Measurements from ENCODE around the gene MORN4. TPM values are rescaled to one million over a fixed set of nuclear protein-coding genes. Genes with fewer than 3 reads are reported as not detected.

MORN4 gene
- total and polyA plus RNA-seq, 2 donors, result 2.0 to 4.7 TPM

DNA sequence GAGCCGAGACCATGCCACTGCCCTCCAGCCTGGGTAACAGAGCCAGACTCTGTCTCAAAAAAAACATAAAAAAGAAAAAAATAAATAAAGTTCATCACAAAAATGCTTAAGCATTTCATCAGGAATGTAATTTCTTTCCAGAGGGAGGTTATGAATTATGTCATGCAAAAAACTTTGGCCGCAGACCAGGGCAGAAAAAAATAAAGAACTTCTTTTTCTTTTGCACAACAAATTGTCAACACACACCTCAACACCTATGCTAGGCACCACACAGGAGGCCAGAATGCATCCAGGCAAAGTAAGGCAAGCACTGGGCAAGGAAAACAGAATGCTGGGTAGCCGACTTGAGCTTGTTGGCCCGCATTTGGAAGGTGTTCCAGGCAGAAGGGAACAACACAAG lies 39.9 kb downstream of the MORN4 start:
- 93% methylated on average over 4 of the region's 4 CpGs for WGBS
- H3K36me3 ChIP-seq (ENCODE audit: control insufficient read depth in 2 of 2, insufficient read depth in 2 of 2, low read length in 1 of 2), result no peaks in the 10 kb centered on the region
- no peak for DNase-seq (ENCODE audit: low read depth in 6 of 9, low spot score in 9 of 9)
- peaks cover 0 to 5% of the 10 kb centered on the region in 2 donors for H3K4me1 ChIP-seq (ENCODE audit: control insufficient read depth in 2 of 2, insufficient read depth in 2 of 2, low read length in 2 of 2)
- H3K27me3 ChIP-seq (ENCODE audit: control insufficient read depth in 2 of 2, insufficient read depth in 1 of 2, low read length in 1 of 2), result no peaks in the 10 kb centered on the region
- no peak overlapping the region for H3K4me3 ChIP-seq (ENCODE audit: low read length in 2 of 2)
- H3K9me3 ChIP-seq (ENCODE audit: control insufficient read depth in 2 of 2, insufficient read depth in 1 of 2, low read length in 1 of 2), result no peaks in the 10 kb centered on the region
- H3K27ac ChIP-seq (ENCODE audit: low read depth in 1 of 2, low read length in 1 of 2), result no peak overlapping the region

DNA sequence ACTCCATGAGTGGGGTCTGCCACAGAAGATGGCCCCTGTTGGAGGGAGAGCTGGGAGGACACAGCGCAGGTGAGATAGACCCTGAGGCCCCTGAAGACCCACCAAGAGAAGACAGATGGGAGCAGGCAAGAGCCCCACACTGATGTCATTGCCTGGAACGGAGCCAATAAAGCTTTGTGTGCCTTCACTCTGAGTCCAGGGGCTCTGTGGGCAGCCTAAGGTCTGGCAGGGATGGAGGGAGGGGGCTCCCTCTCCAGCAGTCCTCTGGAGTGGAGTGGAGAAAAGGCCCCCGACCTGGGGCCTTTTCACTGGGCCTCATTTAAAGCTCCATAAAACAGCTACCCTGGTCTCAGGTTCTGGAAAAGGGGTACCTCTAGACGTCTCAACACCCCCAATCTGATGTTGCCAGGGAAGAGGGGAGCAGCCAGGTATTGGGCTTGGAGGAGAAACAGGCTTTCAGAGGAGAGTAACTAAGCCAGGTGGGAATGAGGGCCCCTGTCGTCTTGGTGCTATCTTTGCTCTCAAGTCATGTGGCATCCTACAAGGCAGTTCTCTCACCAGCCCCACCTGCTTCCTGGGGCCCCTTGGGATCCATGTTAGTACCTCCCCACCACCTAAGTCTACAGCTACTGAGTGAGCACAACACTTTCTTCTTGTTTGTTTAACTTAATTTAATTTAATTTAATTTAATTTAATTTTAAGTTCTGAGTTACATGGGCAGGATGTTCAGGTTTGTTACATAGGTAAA lies 42.4 kb downstream of the MORN4 start:
- peak in 2 of 9 donors; percentile 7 to 23 for DNase-seq (ENCODE audit: low read depth in 6 of 9, low spot score in 9 of 9)
- peaks cover 0 to 5% of the 10 kb centered on the region in 2 donors for H3K4me1 ChIP-seq (ENCODE audit: control insufficient read depth in 2 of 2, insufficient read depth in 2 of 2, low read length in 2 of 2)
- H3K27ac ChIP-seq (ENCODE audit: low read depth in 1 of 2, low read length in 1 of 2), result no peak overlapping the region
- no peaks in the 10 kb centered on the region for H3K27me3 ChIP-seq (ENCODE audit: control insufficient read depth in 2 of 2, insufficient read depth in 1 of 2, low read length in 1 of 2)
- H3K4me3 ChIP-seq (ENCODE audit: low read length in 2 of 2), result no peak overlapping the region
- no peaks in the 10 kb centered on the region for H3K9me3 ChIP-seq (ENCODE audit: control insufficient read depth in 2 of 2, insufficient read depth in 1 of 2, low read length in 1 of 2)
- WGBS, result 77% methylated on average over 5 of the region's 5 CpGs
- H3K36me3 ChIP-seq (ENCODE audit: control insufficient read depth in 2 of 2, insufficient read depth in 2 of 2, low read length in 1 of 2), result no peaks in the 10 kb centered on the region

DNA sequence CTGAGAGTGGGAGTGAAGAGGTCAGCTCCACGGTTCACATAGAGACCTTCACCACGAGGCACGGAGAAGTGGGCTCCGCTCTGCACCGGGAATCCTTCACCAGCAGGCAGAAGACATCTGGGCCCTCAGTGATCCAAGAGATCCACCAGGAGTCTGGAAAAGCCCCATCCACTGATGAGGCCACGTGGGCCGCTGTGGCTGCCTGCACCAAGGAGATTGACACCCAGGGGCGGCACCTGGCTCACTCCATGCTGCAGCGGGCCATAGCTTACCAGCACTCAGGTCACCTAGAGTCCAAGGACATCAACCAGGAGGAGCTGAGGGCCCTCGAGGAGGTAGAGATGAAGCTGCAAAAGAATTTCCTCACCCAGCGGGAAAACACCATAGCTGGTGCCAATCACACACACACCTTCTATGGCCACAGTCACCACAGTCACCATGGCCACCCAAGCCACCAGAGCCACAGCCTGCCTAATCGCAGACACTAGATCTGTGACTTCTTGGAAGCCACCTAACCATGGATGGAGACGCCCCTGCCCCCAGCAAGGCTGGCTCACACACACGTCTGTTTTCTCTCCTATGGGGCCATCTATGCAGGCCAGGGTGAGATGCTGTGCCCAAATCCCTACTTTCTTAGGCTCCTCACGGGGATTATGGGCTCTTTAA lies 43.1 kb downstream of the MORN4 start:
- H3K4me1 ChIP-seq (ENCODE audit: control insufficient read depth in 2 of 2, insufficient read depth in 2 of 2, low read length in 2 of 2), result peaks cover 0 to 5% of the 10 kb centered on the region in 2 donors
- WGBS, result 95% methylated on average over 15 of the region's 15 CpGs
- H3K27me3 ChIP-seq (ENCODE audit: control insufficient read depth in 2 of 2, insufficient read depth in 1 of 2, low read length in 1 of 2), result no peaks in the 10 kb centered on the region
- no peak overlapping the region for H3K4me3 ChIP-seq (ENCODE audit: low read length in 2 of 2)
- no peaks in the 10 kb centered on the region for H3K9me3 ChIP-seq (ENCODE audit: control insufficient read depth in 2 of 2, insufficient read depth in 1 of 2, low read length in 1 of 2)
- no peak for DNase-seq (ENCODE audit: low read depth in 6 of 9, low spot score in 9 of 9)
- H3K36me3 ChIP-seq (ENCODE audit: control insufficient read depth in 2 of 2, insufficient read depth in 2 of 2, low read length in 1 of 2), result no peaks in the 10 kb centered on the region
- no peak overlapping the region for H3K27ac ChIP-seq (ENCODE audit: low read depth in 1 of 2, low read length in 1 of 2)

DNA sequence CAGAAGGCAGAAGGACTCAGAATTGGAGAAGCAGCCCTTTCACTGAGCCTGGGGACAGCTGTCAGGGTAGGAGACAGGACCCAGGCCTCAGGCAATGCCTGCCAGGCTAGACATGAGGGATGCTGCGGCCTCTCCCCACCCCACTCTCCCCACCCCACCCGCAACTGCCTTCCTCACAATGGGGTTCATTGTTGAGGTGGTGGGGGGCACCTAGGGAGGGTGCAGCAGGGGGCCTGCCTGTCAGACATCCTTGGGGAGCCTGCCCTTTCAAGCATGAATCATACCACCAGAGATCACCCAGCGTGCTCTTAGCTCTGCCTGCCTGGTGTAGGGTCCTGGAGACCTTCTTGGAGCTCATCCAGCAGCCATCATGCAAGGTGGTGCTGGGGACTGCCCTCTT lies 43.8 kb downstream of the MORN4 start, which contains the start of gene C10orf62:
Gene C10orf62, plus strand, starts transcription at position 243 of the 400 bp plus-strand sequence. CDS start 177 bp downstream, outside the sequence.
- Histone ChIP-seq H3K4me3 (ENCODE audit: low read length in 2 of 2) (no peak within 1 kb of the TSS), H3K36me3 (ENCODE audit: control insufficient read depth in 2 of 2, insufficient read depth in 2 of 2, low read length in 1 of 2) (no peaks in the 10 kb centered on the region), H3K27ac (ENCODE audit: low read depth in 1 of 2, low read length in 1 of 2) (no peak within 1 kb of the TSS), H3K9me3 (ENCODE audit: control insufficient read depth in 2 of 2, insufficient read depth in 1 of 2, low read length in 1 of 2) (no peaks in the 10 kb centered on the region), H3K27me3 (ENCODE audit: control insufficient read depth in 2 of 2, insufficient read depth in 1 of 2, low read length in 1 of 2) (no peaks in the 10 kb centered on the region), H3K4me1 (ENCODE audit: control insufficient read depth in 2 of 2, insufficient read depth in 2 of 2, low read length in 2 of 2) (peaks cover 0 to 5% of the 10 kb centered on the region in 2 donors)
- no peak for DNase-seq (ENCODE audit: low read depth in 6 of 9, low spot score in 9 of 9)
- 89% methylated on average over 3 of the region's 3 CpGs for WGBS

DNA sequence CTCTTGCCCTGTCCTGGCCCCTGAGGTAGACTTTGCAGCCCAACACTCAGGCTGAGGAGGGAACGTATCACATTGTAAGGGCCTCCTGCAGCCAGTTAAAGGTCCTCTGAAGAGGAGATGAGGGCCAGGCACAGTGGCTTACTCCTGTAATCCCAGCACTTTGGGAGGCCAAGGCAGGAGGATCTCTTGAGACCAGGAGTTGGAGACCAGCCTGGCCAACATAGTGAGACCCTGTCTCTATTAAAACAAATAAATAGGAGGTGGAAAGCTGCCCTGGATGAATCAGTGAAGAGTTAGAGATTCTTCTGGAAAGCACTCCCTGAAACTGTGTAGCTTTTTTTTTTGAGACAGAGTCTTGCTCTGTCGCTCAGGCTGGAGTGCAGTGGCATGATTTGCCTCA lies 46.1 kb downstream of the MORN4 start:
- Histone ChIP-seq H3K27ac (ENCODE audit: low read depth in 1 of 2, low read length in 1 of 2) (no peak overlapping the region), H3K36me3 (ENCODE audit: control insufficient read depth in 2 of 2, insufficient read depth in 2 of 2, low read length in 1 of 2) (no peaks in the 10 kb centered on the region), H3K4me3 (ENCODE audit: low read length in 2 of 2) (no peak overlapping the region), H3K4me1 (ENCODE audit: control insufficient read depth in 2 of 2, insufficient read depth in 2 of 2, low read length in 2 of 2) (peaks cover 0 to 5% of the 10 kb centered on the region in 2 donors), H3K9me3 (ENCODE audit: control insufficient read depth in 2 of 2, insufficient read depth in 1 of 2, low read length in 1 of 2) (no peaks in the 10 kb centered on the region), H3K27me3 (ENCODE audit: control insufficient read depth in 2 of 2, insufficient read depth in 1 of 2, low read length in 1 of 2) (no peaks in the 10 kb centered on the region)
- DNase-seq (ENCODE audit: low read depth in 6 of 9, low spot score in 9 of 9), result no peak
- 98% methylated on average over 2 of the region's 2 CpGs for WGBS

DNA sequence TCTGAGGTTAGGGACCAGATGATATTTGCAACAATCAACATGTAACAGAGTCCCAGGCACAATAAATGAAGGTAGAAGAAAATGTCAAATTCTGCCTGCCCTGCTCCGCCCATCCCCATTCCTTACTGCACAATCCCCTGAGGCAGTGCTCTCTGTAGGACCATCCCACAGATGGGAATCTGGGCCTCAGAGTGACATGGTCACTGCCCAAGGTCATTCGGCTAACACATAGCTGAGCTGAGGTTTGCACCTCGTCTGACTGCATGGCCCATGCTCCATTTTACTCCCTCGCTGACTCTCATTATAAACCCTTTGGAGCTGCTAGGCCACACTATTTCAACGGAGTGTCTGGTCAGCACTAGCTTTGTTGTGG lies 47.9 kb downstream of the MORN4 start:
- Histone ChIP-seq H3K9me3 (ENCODE audit: control insufficient read depth in 2 of 2, insufficient read depth in 1 of 2, low read length in 1 of 2) (no peaks in the 10 kb centered on the region), H3K27ac (ENCODE audit: low read depth in 1 of 2, low read length in 1 of 2) (no peak overlapping the region), H3K36me3 (ENCODE audit: control insufficient read depth in 2 of 2, insufficient read depth in 2 of 2, low read length in 1 of 2) (no peaks in the 10 kb centered on the region), H3K4me3 (ENCODE audit: low read length in 2 of 2) (no peak overlapping the region), H3K27me3 (ENCODE audit: control insufficient read depth in 2 of 2, insufficient read depth in 1 of 2, low read length in 1 of 2) (no peaks in the 10 kb centered on the region), H3K4me1 (ENCODE audit: control insufficient read depth in 2 of 2, insufficient read depth in 2 of 2, low read length in 2 of 2) (no peaks in the 10 kb centered on the region)
- no peak for DNase-seq (ENCODE audit: low read depth in 6 of 9, low spot score in 9 of 9)
- 98% methylated on average over 5 of the region's 5 CpGs for WGBS

DNA sequence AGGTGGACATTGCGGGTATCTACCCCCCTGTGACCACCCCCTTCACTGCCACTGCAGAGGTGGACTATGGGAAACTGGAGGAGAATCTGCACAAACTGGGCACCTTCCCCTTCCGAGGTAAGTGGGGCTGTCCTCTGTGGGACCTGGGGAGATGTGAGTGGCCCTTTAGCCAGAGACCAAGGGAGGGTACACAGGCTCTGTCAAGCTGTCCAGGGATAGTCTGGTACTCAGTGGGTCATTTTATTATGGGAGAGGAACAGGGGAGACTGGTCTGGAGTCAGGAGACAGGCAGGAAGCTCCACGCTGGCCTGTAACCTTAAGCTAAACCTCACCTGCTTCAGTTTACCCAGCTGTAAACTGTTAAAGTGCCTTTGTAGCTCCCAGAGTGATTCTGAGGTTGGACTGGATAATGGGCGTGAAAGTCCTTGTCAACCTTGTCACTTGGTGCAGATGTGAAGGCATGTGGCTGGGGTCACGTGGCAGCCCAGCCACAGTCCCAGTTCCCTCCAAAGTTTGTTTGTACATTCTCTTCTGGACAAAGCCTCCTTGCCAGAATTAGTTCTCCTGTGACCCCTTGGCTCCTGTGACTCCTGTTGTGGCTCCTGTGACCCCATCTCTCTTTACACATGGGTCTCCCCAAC lies 48.4 kb downstream of the MORN4 start:
- no peak overlapping the region for H3K27ac ChIP-seq (ENCODE audit: low read depth in 1 of 2, low read length in 1 of 2)
- no peaks in the 10 kb centered on the region for H3K36me3 ChIP-seq (ENCODE audit: control insufficient read depth in 2 of 2, insufficient read depth in 2 of 2, low read length in 1 of 2)
- H3K27me3 ChIP-seq (ENCODE audit: control insufficient read depth in 2 of 2, insufficient read depth in 1 of 2, low read length in 1 of 2), result no peaks in the 10 kb centered on the region
- no peak overlapping the region for H3K4me3 ChIP-seq (ENCODE audit: low read length in 2 of 2)
- no peak for DNase-seq (ENCODE audit: low read depth in 6 of 9, low spot score in 9 of 9)
- H3K4me1 ChIP-seq (ENCODE audit: control insufficient read depth in 2 of 2, insufficient read depth in 2 of 2, low read length in 2 of 2), result no peaks in the 10 kb centered on the region
- 97% methylated on average over 5 of the region's 5 CpGs for WGBS
- H3K9me3 ChIP-seq (ENCODE audit: control insufficient read depth in 2 of 2, insufficient read depth in 1 of 2, low read length in 1 of 2), result no peaks in the 10 kb centered on the region

DNA sequence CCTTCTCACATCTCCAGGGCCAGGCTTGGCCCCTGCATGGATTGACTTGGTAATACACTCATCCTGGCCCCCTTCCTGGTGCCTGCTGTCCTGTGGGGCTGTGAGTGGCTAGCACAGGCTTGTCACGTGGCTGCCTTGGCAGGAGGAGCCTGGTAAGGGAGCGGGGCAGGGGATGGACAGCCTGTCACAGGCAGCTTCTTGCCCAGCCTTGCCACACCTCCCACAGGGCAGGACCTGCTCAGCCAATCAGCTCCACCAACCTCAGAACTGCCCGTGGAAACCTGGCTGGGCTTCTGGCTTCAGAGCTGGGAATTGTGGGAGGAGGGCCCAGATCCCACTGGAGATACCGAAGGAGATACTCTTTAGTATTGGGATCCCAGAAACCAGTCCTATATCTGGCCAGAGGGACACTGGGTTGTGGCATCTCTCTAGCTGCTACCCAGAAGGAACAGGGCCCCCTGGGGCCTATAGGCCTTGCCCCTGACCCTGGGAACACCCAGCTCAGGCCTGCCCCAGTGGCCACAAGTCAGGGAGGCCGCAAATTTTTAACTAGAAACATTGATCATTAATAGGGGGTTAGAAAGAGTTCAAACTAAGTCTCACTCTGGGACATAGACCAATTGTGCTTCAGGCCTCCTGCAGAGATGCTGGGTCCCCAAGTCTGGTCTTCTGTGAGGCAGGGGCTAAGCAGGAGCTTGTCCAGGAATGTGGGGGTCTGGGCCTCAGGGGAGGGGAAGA lies 49.1 kb downstream of the MORN4 start, which contains the start of gene HOGA1:
Gene HOGA1, plus strand, starts transcription at position 330 of the 738 bp plus-strand sequence. Its CDS starts 315 bp downstream, at position 645.
- no peak for DNase-seq (ENCODE audit: low read depth in 6 of 9, low spot score in 9 of 9)
- Histone ChIP-seq H3K4me1 (ENCODE audit: control insufficient read depth in 2 of 2, insufficient read depth in 2 of 2, low read length in 2 of 2) (no peaks in the 10 kb centered on the region), H3K36me3 (ENCODE audit: control insufficient read depth in 2 of 2, insufficient read depth in 2 of 2, low read length in 1 of 2) (no peaks in the 10 kb centered on the region), H3K27me3 (ENCODE audit: control insufficient read depth in 2 of 2, insufficient read depth in 1 of 2, low read length in 1 of 2) (no peaks in the 10 kb centered on the region), H3K27ac (ENCODE audit: low read depth in 1 of 2, low read length in 1 of 2) (no peak within 1 kb of the TSS), H3K9me3 (ENCODE audit: control insufficient read depth in 2 of 2, insufficient read depth in 1 of 2, low read length in 1 of 2) (no peaks in the 10 kb centered on the region), H3K4me3 (ENCODE audit: low read length in 2 of 2) (no peak within 1 kb of the TSS)
- 86% methylated on average over 5 of the region's 5 CpGs for WGBS

Measured in thymus (tissue), 11 donors.